ENCODE results near the gene ERBB2.
A peak's percentile ranks its signal among the peaks of the same experiment; 100 is the strongest.
"Not testable (repeated sequence)": the region's sequence is repeated elsewhere in the genome, so short reads cannot be mapped to it uniquely, and the experiment has no call there.

Gene ERBB2

GRCh38 chr17:39678340-39679116 is 21.3 kb upstream of the ERBB2 start:
- DNase-seq (ENCODE audit: low read depth): no peak

- DNase-seq (ENCODE audit: low read depth): no peak
Observed at GRCh38 chr17:39679521-39680192, 20.2 kb upstream of the ERBB2 start.

- no peak for DNase-seq (ENCODE audit: low read depth)
Observed at GRCh38 chr17:39683295-39683939, 16.4 kb upstream of the ERBB2 start.

- DNase-seq (ENCODE audit: low read depth): no peak
Observed at GRCh38 chr17:39684369-39685192, 15.3 kb upstream of the ERBB2 start.

GRCh38 chr17:39687101-39687545 is 12.7 kb upstream of the ERBB2 start:
- DNase-seq (ENCODE audit: low read depth): no peak

- peak; percentile 87 for DNase-seq (ENCODE audit: low read depth)
Observed at GRCh38 chr17:39687546-39688474, 12.1 kb upstream of the ERBB2 start, which contains the start of gene PGAP3. Gene PGAP3, minus strand, starts transcription at chr17:39688057. Its CDS starts 43 bp downstream, at chr17:39688014.

GRCh38 chr17:39688475-39688835 is 11.4 kb upstream of the ERBB2 start:
- DNase-seq (ENCODE audit: low read depth): no peak

GRCh38 chr17:39688945-39689344 is 10.9 kb upstream of the ERBB2 start:
- no peak for DNase-seq (ENCODE audit: low read depth)

GRCh38 chr17:39694593-39694992 is 5.3 kb upstream of the ERBB2 start:
- DNase-seq (ENCODE audit: low read depth): no peak

GRCh38 chr17:39695089-39695474 is 4.8 kb upstream of the ERBB2 start:
- no peak for DNase-seq (ENCODE audit: low read depth)

GRCh38 chr17:39696731-39697130 is 3.1 kb upstream of the ERBB2 start:
- DNase-seq (ENCODE audit: low read depth): no peak

GRCh38 chr17:39697961-39698360 is 1.9 kb upstream of the ERBB2 start:
- no peak for DNase-seq (ENCODE audit: low read depth)

GRCh38 chr17:39699157-39699817 is 577 bp upstream of the ERBB2 start:
- not testable (repeated sequence) for DNase-seq (ENCODE audit: low read depth)

GRCh38 chr17:39700148-39700987 is 504 bp downstream of the ERBB2 start:
- no peak for DNase-seq (ENCODE audit: low read depth)

- DNase-seq (ENCODE audit: low read depth): no peak
Observed at GRCh38 chr17:39701012-39701783, 1.3 kb downstream of the ERBB2 start.

- DNase-seq (ENCODE audit: low read depth): no peak
Observed at GRCh38 chr17:39701784-39702422, 2.0 kb downstream of the ERBB2 start.

- no peak for DNase-seq (ENCODE audit: low read depth)
Observed at GRCh38 chr17:39702901-39703893, 3.3 kb downstream of the ERBB2 start.

All from activated T-cell treated with anti-CD3 and anti-CD28 coated beads for 48 hours (primary cell).